ENCODE results near the gene UNK. TPM values are rescaled to one million over a fixed set of nuclear protein-coding genes. Genes with fewer than 3 reads are reported as not detected.

Gene UNK
- total and polyA plus RNA-seq, 2 of the 13 experiments (the other 11 are each of a cell fraction or from before 2014, with no cell fraction given) = 31.6 to 33.0 TPM

GRCh38 chr17:75764711-75765421 lies 19.7 kb upstream of the UNK start, which contains the start of gene GALK1 (continued):
- TF ChIP-seq HMGA1 (CRISPR knock-in tag; conservative IDR thresholded peaks at IDR 0.05) = no peak
- TF ChIP-seq NRL (CRISPR knock-in tag; IDR thresholded peaks at IDR 0.05; ENCODE audit: borderline replicate concordance) = peak; percentile 76
- no peak for TF ChIP-seq NR2F1 (CRISPR knock-in tag; IDR thresholded peaks at IDR 0.05)
- TF ChIP-seq ZNF598 (CRISPR knock-in tag; IDR thresholded peaks at IDR 0.05; ENCODE audit: borderline replicate concordance) = no peak
- TF ChIP-seq ZNF710 (CRISPR knock-in tag; IDR thresholded peaks at IDR 0.05; ENCODE audit: borderline replicate concordance) = no peak
- no peak; the same call in 1 of the 2 replicates for TF ChIP-seq ZBTB7B (CRISPR knock-in tag; IDR thresholded peaks at IDR 0.05)
- peak; percentile 21; the same call in 1 of the 2 replicates for TF ChIP-seq ZNF782 (CRISPR knock-in tag; IDR thresholded peaks at IDR 0.05; ENCODE audit: borderline replicate concordance)
- no peak for TF ChIP-seq ZSCAN29 (CRISPR knock-in tag; conservative IDR thresholded peaks at IDR 0.05)
- 0 out of 2 replicates have a peak, but pooled peaks have one; percentile 47 for TF ChIP-seq GZF1 (CRISPR knock-in tag; IDR thresholded peaks at IDR 0.05)
- peak; percentile 85 for TF ChIP-seq RBM39 (IDR thresholded peaks at IDR 0.05; ENCODE audit: low read depth, low read length, poor library complexity, severe bottlenecking)
- no peak for TF ChIP-seq HNRNPUL1 (IDR thresholded peaks at IDR 0.05; ENCODE audit: low read depth, low read length)
- 0 out of 2 replicates have a peak, but pooled peaks have one; percentile 16 for TF ChIP-seq SP5 (CRISPR knock-in tag; IDR thresholded peaks at IDR 0.05; ENCODE audit: borderline replicate concordance, low read depth)
- TF ChIP-seq ZNF513 (CRISPR knock-in tag; conservative IDR thresholded peaks at IDR 0.05) = 0 out of 2 replicates have a peak, but pooled peaks have one; percentile 69
- no peak for TF ChIP-seq ZNF350 (CRISPR knock-in tag; IDR thresholded peaks at IDR 0.05; ENCODE audit: borderline replicate concordance, low read depth)
- no peak for TF ChIP-seq ZNF337 (CRISPR knock-in tag; IDR thresholded peaks at IDR 0.05; ENCODE audit: borderline replicate concordance, low read depth)
- no peak for TF ChIP-seq ZMAT5 (CRISPR knock-in tag; IDR thresholded peaks at IDR 0.05; ENCODE audit: borderline replicate concordance, low read depth)
- TF ChIP-seq CHD4 (IDR thresholded peaks at IDR 0.05; ENCODE audit: borderline replicate concordance, low read length) = no peak
- TF ChIP-seq U2AF1 (optimal IDR thresholded peaks at IDR 0.05; ENCODE audit: low read depth, low read length) = no peak
- TF ChIP-seq MBD4 (IDR thresholded peaks at IDR 0.05; ENCODE audit: borderline replicate concordance, low read length) = no peak
- TF ChIP-seq ZBTB42 (CRISPR knock-in tag; IDR thresholded peaks at IDR 0.05) = peak; percentile 23; the same call in 1 of the 2 replicates
- TF ChIP-seq ZNF766 (CRISPR knock-in tag; IDR thresholded peaks at IDR 0.05; ENCODE audit: borderline replicate concordance) = no peak; the same call in 1 of the 2 replicates
- TF ChIP-seq ZMYM3 (CRISPR knock-in tag; IDR thresholded peaks at IDR 0.05) = no peak
- TF ChIP-seq JUND (CRISPR knock-in tag; IDR thresholded peaks at IDR 0.05) = peak; percentile 58; the same call in 1 of the 2 replicates
- no peak for TF ChIP-seq DDIT3 (CRISPR knock-in tag; IDR thresholded peaks at IDR 0.05)
- 0 out of 2 replicates have a peak, but pooled peaks have one; percentile 44 for TF ChIP-seq ZNF234 (CRISPR knock-in tag; conservative IDR thresholded peaks at IDR 0.05)
- peak; percentile 90; the same call in 1 of the 2 replicates for TF ChIP-seq ZMYM2 (CRISPR knock-in tag; IDR thresholded peaks at IDR 0.05)

Data from HepG2 (cell line).